Measurements from ENCODE around the gene UBL5. TPM values are rescaled to one million over a fixed set of nuclear protein-coding genes. Genes with fewer than 3 reads are reported as not detected.

UBL5 gene
- total RNA-seq, 2 experiments from 2014 or later = 310 to 340 TPM

Other genes with a start within 250 kb of the UBL5 start
- 10 to 100 TPM; 56.8 to 58.3 TPM for gene ZNF121, start 243.4 kb upstream of the UBL5 start, total RNA-seq
- gene ZNF561, start 206.7 kb upstream of the UBL5 start, total RNA-seq = 10 to 100 TPM; 34.0 to 39.5 TPM
- 10 to 100 TPM; 25.5 to 27.5 TPM for gene ZNF562, start 152.8 kb upstream of the UBL5 start, total RNA-seq
- gene ZNF846, start 59.2 kb upstream of the UBL5 start, total RNA-seq = 10 to 100 TPM; 17.9 to 21.1 TPM
- 10 to 100 TPM; 33.9 to 37.0 TPM for gene FBXL12, start 8.8 kb upstream of the UBL5 start, total RNA-seq
- gene PIN1, start 7.4 kb downstream of the UBL5 start, total RNA-seq = 100 to 1,000 TPM in 1 of 2 experiments, 10 to 100 TPM in 1; 95.1 to 101 TPM
- 10 to 100 TPM; 17.3 to 17.9 TPM for gene OLFM2, start 108.6 kb downstream of the UBL5 start, total RNA-seq
- gene COL5A3, start 182.6 kb downstream of the UBL5 start, total RNA-seq = under 1 TPM; 0.08 to 0.17 TPM
- gene RDH8, start 185.6 kb downstream of the UBL5 start, total RNA-seq = not detected

All from activated naive CD8-positive, alpha-beta T cell treated with anti-CD3 and anti-CD28 coated beads, Interleukin-2, amount 10 ng/mL, durations not matched to agents 7 days and 5 days (primary cell).